HepG2 (cell line): ENCODE data around the gene SLC7A8. TPM values are rescaled to one million over a fixed set of nuclear protein-coding genes. Genes with fewer than 3 reads are reported as not detected.
A peak's percentile ranks its signal among the peaks of the same experiment; 100 is the strongest.

ENCODE experiments used
- ATAC-seq: fragments of 200-7000 bp; cut with Tn5 transposase; 3 replicates; pipeline ENCODE4 v1.9.1; 2020; ENCODE audit warnings: mild to moderate bottlenecking, moderate library complexity
- BruUV-seq: library from RNA; stranded (reverse); fragments of 400-500 nt; replicated peaks from 2 replicates; lab custom pipeline; 2021; lab: Mats Ljungman, UMichigan
- CTCF ChIA-PET: fragments of 300-600 bp; formaldehyde crosslinking; extraction: SDS; loops from one replicate; lab custom pipeline; 2021; ENCODE audit warnings: low total read pairs, inconsistent platforms, low intra/inter-chr PET ratio; lab: Yijun Ruan, JAX
- POLR2A ChIA-PET: fragments of 350-600 bp; sonication (Branson Sonifier 250); formaldehyde crosslinking; loops from one replicate; lab custom pipeline; 2020; ENCODE audit warnings: antibody characterized with exemption, inconsistent platforms; lab: Yijun Ruan, JAX
- DNase-seq: peaks from one replicate; pipeline ENCODE4 v3.0.0-alpha.2; 2015; ENCODE audit warnings: low spot score
- FAIRE-seq: peaks from 3 replicates; lab custom pipeline; 2011; peaks lifted over from hg19 to GRCh38; lab: Jason Lieb, UNC
- H2AFZ ChIP-seq: one replicate; pipeline ENCODE4 v1.6.1; 2011; ENCODE audit warnings: low read length, inconsistent platforms
- H3K27ac ChIP-seq: fragments of 300-600 bp; 3 replicates; pipeline ENCODE4 v1.8.0; 2011; ENCODE audit warnings: mixed run types, mild to moderate bottlenecking, mixed read lengths, low read length, inconsistent platforms; ENCODE audit not compliant: insufficient read depth; ENCODE audit errors: extremely low read length
- H3K27me3 ChIP-seq, 2 experiments: fragments of 200-600 bp in 1 of 2; 2 replicates in 1 of 2; 3 replicates in 1 of 2; pipeline versions ENCODE4 v1.6.0 to v1.8.0; 2011; ENCODE audit warnings: low read length in 2 of 2, mild to moderate bottlenecking in 2 of 2, moderate library complexity in 2 of 2, inconsistent platforms in 1 of 2; ENCODE audit not compliant: insufficient read depth in 2 of 2, control insufficient read depth in 1 of 2
- H3K36me3 ChIP-seq, 2 experiments: fragments of 200-600 bp in 1 of 2; replicated peaks in 1 of 2; 2 replicates in 1 of 2; 3 replicates in 1 of 2; pipeline versions ENCODE4 v1.5.1 to v1.8.0; 2011; ENCODE audit warnings: low read length in 2 of 2, inconsistent platforms in 1 of 2; ENCODE audit not compliant: insufficient read depth in 2 of 2, control insufficient read depth in 1 of 2
- H3K4me1 ChIP-seq: 2 replicates; pipeline ENCODE4 v1.5.1; 2012; ENCODE audit warnings: low read length, inconsistent platforms; ENCODE audit not compliant: insufficient read depth
- H3K4me2 ChIP-seq: 2 replicates; pipeline ENCODE4 v1.6.0; 2011; ENCODE audit warnings: low read depth, low read length, inconsistent platforms
- H3K4me3 ChIP-seq, 3 experiments: fragments of 200-600 bp in 1 of 3; sonication (generic), shearing (Covaris generic) in 1 of 3; replicated peaks in 1 of 3; 2 replicates each; pipeline ENCODE4 v1.5.1; 2011 to 2016; ENCODE audit warnings: low read length in 3 of 3, inconsistent platforms in 2 of 3, low read depth in 2 of 3, mild to moderate bottlenecking in 2 of 3, control low read depth in 1 of 3, mixed read lengths in 1 of 3; ENCODE audit not compliant: insufficient read depth in 1 of 3
- H3K79me2 ChIP-seq: one replicate; pipeline ENCODE4 v1.6.1; 2011; ENCODE audit warnings: low read length, inconsistent platforms; ENCODE audit not compliant: insufficient read depth
- H3K9ac ChIP-seq: 2 replicates; pipeline ENCODE4 v1.6.0; 2011; ENCODE audit warnings: mild to moderate bottlenecking, low read depth, low read length, inconsistent platforms; ENCODE audit not compliant: insufficient read depth
- H3K9me3 ChIP-seq: 2 replicates; pipeline ENCODE4 v1.5.1; 2012; ENCODE audit warnings: mild to moderate bottlenecking, low read length
- H4K20me1 ChIP-seq: 2 replicates; pipeline ENCODE4 v1.6.0; 2011; ENCODE audit warnings: inconsistent platforms, mild to moderate bottlenecking, low read length, moderate library complexity; ENCODE audit not compliant: insufficient read depth
- ATF1 ChIP-seq: IDR thresholded peaks from 2 replicates; pipeline ENCODE4 v1.6.1; 2016; ENCODE audit warnings: mild to moderate bottlenecking, control low read depth
- FOXO1 ChIP-seq: sonication (generic); formaldehyde crosslinking; IDR thresholded peaks from 2 replicates; pipeline ENCODE4 v1.4.0; 2020; ENCODE audit warnings: missing genetic modification reagents
- HNRNPLL ChIP-seq: fragments of 200-400 bp; formaldehyde crosslinking; IDR thresholded peaks from 2 replicates; pipeline ENCODE4 v1.6.1; 2017; ENCODE audit warnings: mild to moderate bottlenecking, low read depth, low read length; ENCODE audit not compliant: poor library complexity, severe bottlenecking
- HNRNPUL1 ChIP-seq: fragments of 200-400 bp; formaldehyde crosslinking; IDR thresholded peaks from 2 replicates; pipeline ENCODE4 v1.6.1; 2017; ENCODE audit warnings: low read depth, mild to moderate bottlenecking, low read length, moderate library complexity
- LCORL ChIP-seq, 2 experiments: fragments of 450-650 bp in 1 of 2; sonication (generic) in 1 of 2; formaldehyde crosslinking in 1 of 2; IDR thresholded peaks; 2 replicates each; pipeline versions ENCODE4 v1.5.0 to v1.6.1; 2017 to 2020; ENCODE audit warnings: antibody characterized with exemption in 1 of 2, missing genetic modification reagents in 1 of 2
- MEIS1 ChIP-seq: sonication (generic); formaldehyde crosslinking; IDR thresholded peaks from 2 replicates; pipeline ENCODE4 v1.9.0; 2021; ENCODE audit warnings: mild to moderate bottlenecking, missing genetic modification reagents, moderate library complexity, borderline replicate concordance
- NCOR1 ChIP-seq: fragments of 200-600 bp; sonication (generic); IDR thresholded peaks from 2 replicates; pipeline ENCODE4 v1.7.0; 2017; ENCODE audit warnings: antibody characterized with exemption, low read length, borderline replicate concordance
- SSRP1 ChIP-seq: IDR thresholded peaks from 2 replicates; pipeline ENCODE4 v1.6.1; 2016; ENCODE audit warnings: control low read depth
- ZNF121 ChIP-seq: sonication (generic); formaldehyde crosslinking; IDR thresholded peaks from 2 replicates; pipeline ENCODE4 v1.5.0; 2020; ENCODE audit warnings: mild to moderate bottlenecking, missing genetic modification reagents
- ZNF451 ChIP-seq: sonication (generic); formaldehyde crosslinking; IDR thresholded peaks from 2 replicates; pipeline ENCODE4 v1.5.0; 2020; ENCODE audit warnings: mild to moderate bottlenecking, missing genetic modification reagents
- ZNF614 ChIP-seq: IDR thresholded peaks from 2 replicates; pipeline ENCODE4 v1.6.1; 2018; ENCODE audit warnings: missing biosample characterization, missing genetic modification reagents, inconsistent platforms, borderline replicate concordance
- ZNF792 ChIP-seq: IDR thresholded peaks from 2 replicates; pipeline ENCODE4 v1.6.1; 2016
- ZSCAN31 ChIP-seq: sonication (generic); formaldehyde crosslinking; IDR thresholded peaks from 2 replicates; pipeline ENCODE4 v1.5.0; 2020; ENCODE audit warnings: low read depth, mild to moderate bottlenecking, missing genetic modification reagents
- in situ Hi-C: cut with HindIII; loops from 2 replicates; pipeline ENCODE4 v1.10.0; 2017; ENCODE audit warnings: low pct_unique_long_range_greater_than_20kb; ENCODE audit not compliant: extremely low pct_ligation_motif_present
- intact Hi-C: fragments of 100-400 bp; cut with micrococcal nuclease; formaldehyde crosslinking; loops from one replicate; pipeline ENCODE4 v1.10.0; 2022; ENCODE audit not compliant: unreplicated experiment
- polyA plus RNA-seq, 8 experiments: library from polyadenylated mRNA; depleted of rRNA in 3 of 8; stranded (reverse) in 7 of 8; unstranded in 1 of 8; fragments of >200 nt; fragmentation: Illumina TruSeq in 4 of 8; extraction: Trizol in 4 of 8; gene quantifications; 2 replicates each; pipeline versions ENCODE4 v1.2.1 to v1.2.3, GENCODE V29; 2011 to 2016; ENCODE audit warnings: low read depth in 4 of 8, missing spikeins in 1 of 8, mixed read lengths in 1 of 8; ENCODE audit not compliant: insufficient read depth in 1 of 8
- total RNA-seq, 5 experiments: library from RNA; depleted of rRNA; stranded (reverse); fragments of >200 nt; fragmentation: Illumina TruSeq; extraction: Trizol; gene quantifications; 2 replicates each; pipeline ENCODE4 v1.2.3, GENCODE V29; 2016; ENCODE audit warnings: low read depth in 1 of 5
- TF ChIP-seq, protein P1 (sequence below): fragments of 450-650 bp; IDR thresholded peaks from 2 replicates; pipeline ENCODE4 v1.6.1; 2017; ENCODE audit warnings: mild to moderate bottlenecking
- TF ChIP-seq, protein P2 (sequence below): sonication (generic); formaldehyde crosslinking; IDR thresholded peaks from 2 replicates; pipeline ENCODE4 v1.5.0; 2020; ENCODE audit warnings: mild to moderate bottlenecking, missing genetic modification reagents, moderate library complexity
- TF ChIP-seq, protein P3 (sequence below): sonication (generic); formaldehyde crosslinking; IDR thresholded peaks from 2 replicates; pipeline ENCODE4 v1.4.0; 2020; ENCODE audit warnings: missing genetic modification reagents

Gene SLC7A8
- total and polyA plus RNA-seq, 2 of the 13 experiments (the other 11 are each of a cell fraction or from before 2014, with no cell fraction given) = 0.25 TPM; not detected in 1

- Histone ChIP-seq H3K36me3 (no peaks in the 10 kb centered on the region), H3K27ac (no peak overlapping the region), H3K9me3 (no peaks in the 10 kb centered on the region), H3K79me2 (no peaks in the 10 kb centered on the region), H3K27me3 (peaks cover 13 to 59% of the 10 kb centered on the region in 2 experiments), H3K4me2 (peak overlapping the region; percentile 56), H3K4me3 (no peak overlapping the region), H3K9ac (no peak overlapping the region), H2AFZ (no peak overlapping the region), H4K20me1 (no peaks in the 10 kb centered on the region), H3K4me1 (peaks cover 40% of the 10 kb centered on the region)
- CTCF ChIA-PET = interaction anchor here (1.2 kb wide), 1 partner anchor 38 kb away, joined by 4 read pairs; no protein-coding TSS in a partner anchor
- no peak for FAIRE-seq
- DNase-seq = no peak
- BruUV-seq = no TSS peak
- no peak for ATAC-seq
- POLR2A ChIA-PET = interaction anchor here (1.2 to 4.5 kb wide), 2 partner anchors 12 to 38 kb away, joined by 3 to 52 read pairs; partner anchors contain the start of genes ACIN1 and C14orf119
- in situ Hi-C loops = loop anchor here (5.0 kb wide), 1 partner anchor 39 kb away; no protein-coding TSS in a partner anchor
- intact Hi-C loops = no loop called here
- TF ChIP-seq, protein P1, sequence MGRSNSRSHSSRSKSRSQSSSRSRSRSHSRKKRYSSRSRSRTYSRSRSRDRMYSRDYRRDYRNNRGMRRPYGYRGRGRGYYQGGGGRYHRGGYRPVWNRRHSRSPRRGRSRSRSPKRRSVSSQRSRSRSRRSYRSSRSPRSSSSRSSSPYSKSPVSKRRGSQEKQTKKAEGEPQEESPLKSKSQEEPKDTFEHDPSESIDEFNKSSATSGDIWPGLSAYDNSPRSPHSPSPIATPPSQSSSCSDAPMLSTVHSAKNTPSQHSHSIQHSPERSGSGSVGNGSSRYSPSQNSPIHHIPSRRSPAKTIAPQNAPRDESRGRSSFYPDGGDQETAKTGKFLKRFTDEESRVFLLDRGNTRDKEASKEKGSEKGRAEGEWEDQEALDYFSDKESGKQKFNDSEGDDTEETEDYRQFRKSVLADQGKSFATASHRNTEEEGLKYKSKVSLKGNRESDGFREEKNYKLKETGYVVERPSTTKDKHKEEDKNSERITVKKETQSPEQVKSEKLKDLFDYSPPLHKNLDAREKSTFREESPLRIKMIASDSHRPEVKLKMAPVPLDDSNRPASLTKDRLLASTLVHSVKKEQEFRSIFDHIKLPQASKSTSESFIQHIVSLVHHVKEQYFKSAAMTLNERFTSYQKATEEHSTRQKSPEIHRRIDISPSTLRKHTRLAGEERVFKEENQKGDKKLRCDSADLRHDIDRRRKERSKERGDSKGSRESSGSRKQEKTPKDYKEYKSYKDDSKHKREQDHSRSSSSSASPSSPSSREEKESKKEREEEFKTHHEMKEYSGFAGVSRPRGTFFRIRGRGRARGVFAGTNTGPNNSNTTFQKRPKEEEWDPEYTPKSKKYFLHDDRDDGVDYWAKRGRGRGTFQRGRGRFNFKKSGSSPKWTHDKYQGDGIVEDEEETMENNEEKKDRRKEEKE = no peak
- no peak for TF ChIP-seq HNRNPUL1
- peak; percentile 56; the same call in 1 of the 2 replicates for TF ChIP-seq ZSCAN31
- 0 out of 2 replicates have a peak, but pooled peaks have one; percentile 29 for TF ChIP-seq ATF1 (CRISPR knock-in tag)
- TF ChIP-seq ZNF121 (CRISPR knock-in tag) = no peak
- TF ChIP-seq MEIS1 (CRISPR knock-in tag) = 0 out of 2 replicates have a peak, but pooled peaks have one; percentile 22
- no peak for TF ChIP-seq NCOR1
- peak; percentile 55; the same call in 1 of the 2 replicates for TF ChIP-seq LCORL (IDR thresholded peaks at IDR 0.05)
- TF ChIP-seq LCORL (CRISPR knock-in tag; IDR thresholded peaks at IDR 0.05) = no peak; the same call in 1 of the 2 replicates
- TF ChIP-seq ZNF451 = no peak
- TF ChIP-seq, protein P2, sequence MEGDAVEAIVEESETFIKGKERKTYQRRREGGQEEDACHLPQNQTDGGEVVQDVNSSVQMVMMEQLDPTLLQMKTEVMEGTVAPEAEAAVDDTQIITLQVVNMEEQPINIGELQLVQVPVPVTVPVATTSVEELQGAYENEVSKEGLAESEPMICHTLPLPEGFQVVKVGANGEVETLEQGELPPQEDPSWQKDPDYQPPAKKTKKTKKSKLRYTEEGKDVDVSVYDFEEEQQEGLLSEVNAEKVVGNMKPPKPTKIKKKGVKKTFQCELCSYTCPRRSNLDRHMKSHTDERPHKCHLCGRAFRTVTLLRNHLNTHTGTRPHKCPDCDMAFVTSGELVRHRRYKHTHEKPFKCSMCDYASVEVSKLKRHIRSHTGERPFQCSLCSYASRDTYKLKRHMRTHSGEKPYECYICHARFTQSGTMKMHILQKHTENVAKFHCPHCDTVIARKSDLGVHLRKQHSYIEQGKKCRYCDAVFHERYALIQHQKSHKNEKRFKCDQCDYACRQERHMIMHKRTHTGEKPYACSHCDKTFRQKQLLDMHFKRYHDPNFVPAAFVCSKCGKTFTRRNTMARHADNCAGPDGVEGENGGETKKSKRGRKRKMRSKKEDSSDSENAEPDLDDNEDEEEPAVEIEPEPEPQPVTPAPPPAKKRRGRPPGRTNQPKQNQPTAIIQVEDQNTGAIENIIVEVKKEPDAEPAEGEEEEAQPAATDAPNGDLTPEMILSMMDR (CRISPR knock-in tag) = no peak
- TF ChIP-seq FOXO1 (CRISPR knock-in tag) = no peak
- TF ChIP-seq ZNF614 (CRISPR knock-in tag) = no peak
- TF ChIP-seq, protein P3, sequence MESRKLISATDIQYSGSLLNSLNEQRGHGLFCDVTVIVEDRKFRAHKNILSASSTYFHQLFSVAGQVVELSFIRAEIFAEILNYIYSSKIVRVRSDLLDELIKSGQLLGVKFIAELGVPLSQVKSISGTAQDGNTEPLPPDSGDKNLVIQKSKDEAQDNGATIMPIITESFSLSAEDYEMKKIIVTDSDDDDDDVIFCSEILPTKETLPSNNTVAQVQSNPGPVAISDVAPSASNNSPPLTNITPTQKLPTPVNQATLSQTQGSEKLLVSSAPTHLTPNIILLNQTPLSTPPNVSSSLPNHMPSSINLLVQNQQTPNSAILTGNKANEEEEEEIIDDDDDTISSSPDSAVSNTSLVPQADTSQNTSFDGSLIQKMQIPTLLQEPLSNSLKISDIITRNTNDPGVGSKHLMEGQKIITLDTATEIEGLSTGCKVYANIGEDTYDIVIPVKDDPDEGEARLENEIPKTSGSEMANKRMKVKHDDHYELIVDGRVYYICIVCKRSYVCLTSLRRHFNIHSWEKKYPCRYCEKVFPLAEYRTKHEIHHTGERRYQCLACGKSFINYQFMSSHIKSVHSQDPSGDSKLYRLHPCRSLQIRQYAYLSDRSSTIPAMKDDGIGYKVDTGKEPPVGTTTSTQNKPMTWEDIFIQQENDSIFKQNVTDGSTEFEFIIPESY (CRISPR knock-in tag) = no peak
- no peak for TF ChIP-seq SSRP1 (CRISPR knock-in tag)
- no peak for TF ChIP-seq HNRNPLL
- no peak for TF ChIP-seq ZNF792
Observed at GRCh38 chr14:23106747-23107045, 76.8 kb downstream of the SLC7A8 start.
